ENCODE measurements around the gene ITM2A.

ITM2A gene
- 145 to 203 reads per million in 2 donors for total RNA-seq

DNA sequence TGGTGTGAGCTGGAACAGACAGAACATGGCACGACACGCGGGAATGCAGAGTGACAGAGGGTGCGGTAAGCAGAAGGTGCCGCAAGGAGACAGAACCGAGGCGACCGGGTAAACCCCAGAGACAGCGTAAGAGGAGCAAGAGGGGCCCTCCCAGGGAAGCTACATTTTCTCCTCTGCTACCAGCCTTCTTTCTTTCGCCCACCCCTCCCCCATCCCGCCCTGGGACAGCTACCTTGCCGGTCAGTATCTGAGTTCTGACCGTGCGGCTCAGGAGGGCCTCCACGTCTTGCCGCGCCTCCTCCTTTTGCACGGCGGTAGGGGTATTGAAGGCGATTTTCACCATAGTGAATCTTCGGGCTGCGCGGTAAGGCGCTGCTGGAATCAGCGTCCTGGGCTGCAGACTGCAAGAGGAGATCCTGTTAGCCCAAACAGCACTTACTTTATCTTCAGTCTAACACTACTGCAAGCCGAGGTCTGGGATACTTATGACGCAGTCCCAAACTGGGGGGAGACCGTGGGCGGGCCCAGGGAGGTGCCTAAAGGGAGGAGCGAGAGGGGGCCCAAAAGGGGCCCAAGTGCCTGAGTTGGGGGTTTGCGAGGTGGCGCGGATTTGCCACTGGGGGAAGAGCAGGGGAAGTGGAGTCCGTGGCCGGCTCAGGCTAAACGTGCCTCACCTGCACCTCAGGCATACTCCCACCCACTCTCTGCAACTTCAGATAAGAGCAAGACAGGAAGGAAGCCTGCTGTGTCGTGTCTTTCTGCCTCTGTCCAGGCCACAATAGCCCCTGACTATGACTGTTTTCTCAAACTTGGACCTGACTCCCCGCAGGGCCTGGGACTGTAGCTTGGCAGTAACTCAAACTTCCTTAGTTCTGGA lies at the start of gene ITM2A:
Gene ITM2A, minus strand, starts transcription at position 462 of the 877 bp plus-strand sequence. Its CDS starts 119 bp downstream, at position 343.
- peak; percentile 39 for DNase-seq

DNA sequence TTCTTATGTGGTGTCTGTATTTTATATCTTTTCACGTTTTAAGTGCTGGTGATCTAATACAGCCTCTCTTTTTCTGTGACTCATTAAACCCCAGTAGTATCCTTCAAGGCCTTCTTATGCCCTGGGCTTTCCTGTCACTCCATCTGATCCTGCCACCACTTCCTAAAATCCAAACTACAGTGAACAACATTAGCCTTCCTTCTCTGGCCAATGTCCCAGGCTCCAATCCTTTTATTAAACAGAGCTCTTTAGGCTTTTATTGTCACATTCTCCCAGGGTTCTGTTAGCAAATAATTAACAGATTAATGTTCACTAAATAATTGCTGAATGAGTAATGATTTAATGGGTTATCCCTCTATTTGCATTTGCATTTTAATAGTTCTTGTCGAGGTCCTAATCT lies 47.9 kb upstream of the ITM2A start:
- DNase-seq, result no peak

DNA sequence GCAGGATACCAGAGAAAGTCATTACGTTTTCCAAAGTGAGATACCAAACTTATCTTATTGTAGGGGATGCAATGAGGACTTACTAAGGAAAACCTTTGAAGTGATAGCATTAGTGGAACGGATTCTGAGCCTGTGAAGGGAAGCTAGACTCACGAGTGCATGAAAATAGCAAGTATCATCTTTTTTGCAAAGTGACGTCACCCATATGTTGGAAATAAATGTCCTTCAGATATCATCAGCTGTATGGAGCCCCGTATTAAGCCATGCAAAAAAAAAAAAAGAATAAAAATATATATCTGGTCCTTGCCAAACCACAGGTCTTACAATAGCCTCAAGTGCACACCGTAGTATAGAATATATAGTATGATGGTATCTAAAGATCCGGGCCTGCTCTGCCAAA lies 46.8 kb upstream of the ITM2A start:
- no peak for DNase-seq

DNA sequence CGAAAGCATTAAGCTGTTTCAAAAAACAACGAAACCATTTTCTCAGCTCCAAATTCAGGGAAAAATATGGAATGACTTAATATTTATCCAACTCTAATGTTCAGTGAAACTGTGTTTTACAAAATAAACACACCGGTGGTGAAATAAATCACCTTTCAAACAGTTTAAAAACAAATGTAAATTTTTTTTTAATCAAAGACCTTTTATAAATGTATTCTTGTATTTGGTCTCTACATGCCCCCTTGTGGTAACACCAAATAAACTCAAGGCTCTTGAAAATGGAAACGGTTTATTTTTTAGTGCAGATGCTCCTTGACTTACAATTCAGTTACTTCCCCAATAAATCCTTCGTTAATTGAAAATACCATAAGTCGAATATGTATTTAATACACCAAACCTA lies 45.8 kb upstream of the ITM2A start:
- DNase-seq, result no peak

- DNase-seq, result no peak
Measured at GRCh38 chrX:79412166-79412565, 45.0 kb upstream of the ITM2A start.

- no peak for DNase-seq
Measured at GRCh38 chrX:79409657-79410056, 42.5 kb upstream of the ITM2A start.

- DNase-seq, result no peak
Measured at GRCh38 chrX:79408623-79409322, 41.6 kb upstream of the ITM2A start.

DNA sequence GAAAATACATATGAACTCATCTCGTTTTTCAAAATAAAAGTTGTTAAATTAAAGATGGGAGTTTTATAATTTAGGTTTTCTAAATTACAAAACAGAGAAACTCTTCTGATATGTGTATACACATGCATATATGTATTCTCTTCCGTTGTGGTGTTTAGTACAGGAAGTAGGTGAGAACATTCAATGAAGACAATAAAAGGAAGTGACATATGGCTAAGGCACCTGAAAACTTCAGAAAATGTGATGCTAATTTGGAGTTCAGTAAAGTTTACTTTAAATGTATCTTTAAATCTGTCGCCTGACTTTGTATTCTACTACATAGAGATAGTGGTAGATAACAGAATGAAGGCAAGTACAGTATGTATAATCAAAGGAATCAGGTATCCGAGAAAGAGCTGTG lies 33.5 kb upstream of the ITM2A start:
- DNase-seq, result no peak

GRCh38 chrX:79375340-79375739 lies 8.2 kb upstream of the ITM2A start:
- no peak for DNase-seq

GRCh38 chrX:79371640-79372039 lies 4.5 kb upstream of the ITM2A start:
- no peak for DNase-seq

GRCh38 chrX:79371101-79371500 lies 4.0 kb upstream of the ITM2A start:
- no peak for DNase-seq

DNA sequence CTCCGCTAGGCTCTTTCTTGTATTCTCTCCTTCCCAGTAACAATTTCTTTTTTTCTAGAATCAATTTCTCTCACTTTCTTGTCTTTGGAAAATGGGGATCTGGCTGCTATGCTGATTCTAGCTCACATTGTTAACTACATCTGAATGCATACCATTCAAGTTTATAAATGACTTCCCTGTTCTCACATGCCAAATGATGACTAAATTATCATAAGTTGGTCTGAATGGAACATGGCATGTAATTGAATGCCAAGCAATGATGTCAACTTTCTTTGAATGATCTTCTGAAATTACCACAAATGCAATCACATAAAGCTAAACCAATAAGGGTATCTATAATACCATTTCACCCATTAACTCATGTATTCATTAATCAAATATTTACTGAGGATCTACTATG lies 2.7 kb upstream of the ITM2A start:
- no peak for DNase-seq

DNA sequence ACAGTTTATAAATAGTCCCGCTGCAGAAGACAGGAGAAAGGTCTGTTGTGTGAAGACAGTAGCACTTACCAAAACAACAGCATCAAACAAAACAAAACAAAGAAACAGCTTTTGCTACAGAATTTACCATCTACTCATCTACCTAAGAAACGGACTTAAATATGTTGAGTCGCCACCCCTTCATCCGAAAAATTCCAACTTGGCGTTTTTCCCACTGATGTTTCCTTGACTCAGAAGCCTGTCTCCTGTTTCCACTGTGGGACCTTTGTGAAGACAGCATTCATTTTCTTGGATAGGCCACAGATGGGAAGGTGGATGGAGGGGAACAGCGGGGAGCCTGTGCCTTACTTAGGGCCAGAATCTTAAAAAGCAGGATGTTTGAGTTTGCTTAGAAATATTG lies 1.3 kb upstream of the ITM2A start:
- DNase-seq, result no peak

GRCh38 chrX:79367907-79368306 lies 773 bp upstream of the ITM2A start:
- no peak for DNase-seq

DNA sequence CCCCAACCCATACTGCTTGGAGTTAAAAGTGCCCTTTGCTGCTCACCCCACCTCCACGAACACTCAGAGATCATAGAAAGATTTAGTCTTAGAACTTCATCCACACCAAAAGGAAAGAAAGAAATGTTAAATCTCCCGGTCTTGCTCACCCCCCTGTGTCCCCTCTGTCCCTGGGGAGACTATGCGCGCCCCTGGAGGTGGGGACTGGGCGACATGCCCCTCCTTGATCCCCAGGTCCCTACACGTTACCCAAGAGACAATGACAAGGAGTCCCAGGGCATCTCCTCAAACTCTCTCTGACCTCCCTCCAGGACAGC lies 620 bp downstream of the ITM2A start:
- DNase-seq, result no peak

DNA sequence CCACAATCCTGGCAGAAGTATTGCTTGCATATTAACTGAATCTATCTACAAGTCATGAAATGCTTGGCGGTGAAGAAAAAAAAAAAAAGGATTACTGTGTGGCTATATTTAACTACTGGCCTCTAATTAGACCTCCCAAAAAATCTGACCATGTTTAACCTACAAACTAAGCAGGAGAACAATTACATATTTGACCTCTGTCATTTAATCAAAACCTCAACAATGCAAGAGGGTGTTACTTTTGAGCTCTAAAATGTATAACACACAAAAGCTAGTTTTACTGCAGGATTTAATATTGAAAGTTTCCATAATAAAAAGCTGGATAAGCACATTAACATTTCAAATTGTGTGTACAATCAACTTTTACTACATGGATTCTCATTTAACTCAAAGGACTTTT lies 1.5 kb downstream of the ITM2A start:
- no peak for DNase-seq

DNA sequence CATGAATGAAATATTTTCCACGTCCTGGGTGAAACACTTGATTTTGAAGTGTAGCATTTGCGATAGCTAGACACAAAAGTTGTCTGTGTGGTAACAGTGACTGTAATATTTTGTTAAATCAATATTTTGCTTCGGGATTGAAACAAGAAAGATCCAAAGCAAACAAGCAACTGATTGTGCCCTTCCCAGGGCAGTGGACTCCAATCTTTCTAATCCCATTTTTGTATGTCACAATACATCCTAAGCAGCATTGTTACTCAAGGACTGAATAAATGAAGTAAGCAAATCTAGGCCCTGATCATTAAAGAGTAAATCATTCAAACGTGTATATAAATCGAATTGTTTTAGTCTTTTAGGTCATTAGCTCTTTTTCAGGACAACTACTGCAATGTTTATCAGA lies 2.8 kb downstream of the ITM2A start:
- DNase-seq, result no peak

GRCh38 chrX:79361192-79361870 lies 5.8 kb downstream of the ITM2A start:
- DNase-seq, result no peak

GRCh38 chrX:79336869-79337815 lies 30.0 kb downstream of the ITM2A start:
- no peak for DNase-seq

- no peak for DNase-seq
Measured at GRCh38 chrX:79330022-79330421, 37.1 kb downstream of the ITM2A start.

DNA sequence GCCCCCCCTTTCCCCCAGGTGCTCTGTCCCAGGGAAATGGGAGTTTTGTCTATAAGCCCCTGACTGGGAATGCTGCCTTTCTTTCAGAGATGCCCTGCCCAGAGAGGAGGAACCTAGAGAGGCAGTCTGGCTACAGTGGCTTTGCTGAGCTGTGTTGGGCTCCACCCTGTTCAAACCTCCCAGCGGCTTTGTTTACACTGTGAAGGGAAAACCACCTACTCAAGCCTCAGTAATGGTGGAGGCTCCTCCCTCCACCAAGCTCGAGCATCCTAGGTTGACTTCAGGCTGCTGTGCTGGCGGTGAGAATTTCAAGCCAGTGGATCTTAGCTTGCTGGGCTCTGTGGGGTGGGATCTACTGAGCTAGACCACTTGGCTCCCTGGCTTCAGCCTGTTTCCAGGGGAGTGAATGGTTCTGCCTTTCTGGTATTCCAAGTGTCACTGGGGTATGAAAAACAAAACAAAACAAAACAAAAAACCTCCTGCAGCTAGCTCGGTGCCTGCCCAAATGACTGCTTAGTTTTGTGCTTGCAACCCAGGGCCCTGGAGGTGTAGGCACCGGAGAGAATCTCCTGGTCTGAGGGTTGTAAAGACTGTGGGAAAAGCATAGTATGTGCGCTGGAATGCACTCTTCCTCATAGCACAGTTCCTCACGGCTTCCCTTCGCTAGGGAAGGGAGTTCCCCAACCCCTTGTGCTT lies 41.7 kb downstream of the ITM2A start:
- peak; percentile 6 for DNase-seq
